Gastroesophageal sphincter (tissue), 4 donors: ENCODE data around the gene TET2. TPM values are rescaled to one million over a fixed set of nuclear protein-coding genes. Genes with fewer than 3 reads are reported as not detected.

Experiments
- ATAC-seq: fragments of 150-250 bp; one replicate; pipeline ENCODE4 v1.9.1; 2016; ENCODE audit warnings: mild to moderate bottlenecking, moderate library complexity
- H3K27ac ChIP-seq, 4 donors: fragments of 200-600 bp; sonication (generic) in 3 of 4; 1 replicate in 3 of 4; 2 replicates in 1 of 4; pipeline ENCODE4 v1.5.1; 2016 to 2019
- H3K27me3 ChIP-seq: fragments of 200-600 bp; sonication (generic); one replicate; pipeline ENCODE4 v1.5.1; 2019
- H3K36me3 ChIP-seq, 2 donors: fragments of 200-600 bp; sonication (generic); one replicate each; pipeline ENCODE4 v1.5.1; 2019; ENCODE audit warnings: control low read depth in 1 of 2
- H3K4me1 ChIP-seq, 3 donors: fragments of 200-600 bp; sonication (generic); 1 replicate in 2 of 3; 2 replicates in 1 of 3; pipeline ENCODE4 v1.5.1; 2016 to 2019; ENCODE audit warnings: control low read depth in 2 of 3
- H3K4me3 ChIP-seq, 2 donors: fragments of 200-600 bp; sonication (generic); one replicate each; pipeline ENCODE4 v1.5.1; 2019; ENCODE audit warnings: mild to moderate bottlenecking in 1 of 2, moderate library complexity in 1 of 2
- H3K9me3 ChIP-seq, 3 donors: fragments of 200-600 bp; sonication (generic); one replicate each; pipeline ENCODE4 v1.5.1; 2017 to 2019; ENCODE audit warnings: control low read depth in 2 of 3
- CTCF ChIP-seq, 4 experiments: fragments of 200-600 bp in 2 of 4; fragments of 450-650 bp in 2 of 4; sonication (generic) in 1 of 4; IDR thresholded peaks; one replicate each; pipeline ENCODE4 v1.5.1; 2017 to 2019; ENCODE audit warnings: antibody characterized with exemption in 4 of 4, mild to moderate bottlenecking in 2 of 4, moderate library complexity in 2 of 4
- EP300 ChIP-seq: sonication (generic); formaldehyde crosslinking; IDR thresholded peaks from one replicate; pipeline ENCODE4 v1.6.1; 2017; ENCODE audit warnings: antibody characterized with exemption, mild to moderate bottlenecking
- POLR2A ChIP-seq, 2 donors: fragments of 450-650 bp; IDR thresholded peaks; one replicate each; pipeline ENCODE4 v1.6.1; 2017; ENCODE audit warnings: antibody characterized with exemption in 2 of 2, mild to moderate bottlenecking in 2 of 2, moderate library complexity in 1 of 2
- POLR2AphosphoS5 ChIP-seq: sonication (generic); formaldehyde crosslinking; IDR thresholded peaks from one replicate; pipeline ENCODE4 v1.6.1; 2017; ENCODE audit warnings: antibody characterized with exemption
- WGBS, 2 donors: methylation state at CpG; one replicate each; pipeline ENCODE4 v1.1.5; 2018; ENCODE audit warnings: low coverage in 1 of 2; 5-methylcytosine and 5-hydroxymethylcytosine counted together
- total RNA-seq, 4 donors: library from RNA; depleted of rRNA; stranded (reverse); fragments of >200 nt; gene quantifications; one replicate each; pipeline ENCODE4 v1.1.0, GENCODE V29; 2016

Gene TET2
- total RNA-seq, 4 donors from 2014 or later = 22.5 to 37.7 (median 27.8) TPM

GRCh38 chr4:105232374-105232773 is 85.7 kb downstream of the TET2 start:
- H3K4me1 ChIP-seq = peaks cover 0 to under 1% (median 0%) of the 10 kb centered on the region in 3 donors
- H3K27ac ChIP-seq = no peak overlapping the region
- no peak for ATAC-seq
- peaks cover 0 to 33% of the 10 kb centered on the region in 2 donors for H3K36me3 ChIP-seq
- H3K27me3 ChIP-seq = no peaks in the 10 kb centered on the region
- 84 to 89% methylated on average over 2 to 4 of the region's 4 CpGs for WGBS, 2 donors
- TF ChIP-seq CTCF (IDR thresholded peaks at IDR 0.05) (no peak), EP300 (no peak), POLR2A (IDR thresholded peaks at IDR 0.05) (no peak), POLR2AphosphoS5 (no peak)
- H3K4me3 ChIP-seq = no peak overlapping the region
- no peaks in the 10 kb centered on the region for H3K9me3 ChIP-seq

GRCh38 chr4:105234582-105234981 is 87.9 kb downstream of the TET2 start:
- ATAC-seq = no peak
- TF ChIP-seq CTCF (IDR thresholded peaks at IDR 0.05) (no peak), EP300 (no peak), POLR2AphosphoS5 (no peak), POLR2A (IDR thresholded peaks at IDR 0.05) (no peak)
- no peaks in the 10 kb centered on the region for H3K9me3 ChIP-seq

GRCh38 chr4:105236202-105236915 is 89.7 kb downstream of the TET2 start:
- H3K4me3 ChIP-seq = no peak overlapping the region
- TF ChIP-seq POLR2A (IDR thresholded peaks at IDR 0.05) (no peak), CTCF (IDR thresholded peaks at IDR 0.05) (no peak), POLR2AphosphoS5 (no peak), EP300 (no peak)
- H3K4me1 ChIP-seq = peaks cover 0 to 4% (median 0%) of the 10 kb centered on the region in 3 donors
- no peak for ATAC-seq
- peaks cover 0 to 33% of the 10 kb centered on the region in 2 donors for H3K36me3 ChIP-seq
- no peaks in the 10 kb centered on the region for H3K9me3 ChIP-seq
- WGBS, 2 donors = 93 to 100% methylated on average over 2 to 4 of the region's 4 CpGs
- H3K27me3 ChIP-seq = no peaks in the 10 kb centered on the region
- H3K27ac ChIP-seq = no peak overlapping the region

More at GRCh38 chr4:105234582-105234981, 87.9 kb downstream of the TET2 start:
- Histone ChIP-seq H3K4me1 (no peaks in the 10 kb centered on the region), H3K27ac (no peak overlapping the region), H3K27me3 (no peaks in the 10 kb centered on the region), H3K36me3 (peaks cover 0 to 33% of the 10 kb centered on the region in 2 donors), H3K4me3 (no peak overlapping the region)
- 96 to 97% methylated on average over 4 of the region's 4 CpGs for WGBS, 2 donors

GRCh38 chr4:105236916-105237311 is 90.2 kb downstream of the TET2 start:
- Histone ChIP-seq H3K36me3 (peaks cover 0 to 33% of the 10 kb centered on the region in 2 donors), H3K27ac (no peak overlapping the region), H3K4me1 (peaks cover 0 to 8% (median 0%) of the 10 kb centered on the region in 3 donors), H3K9me3 (no peaks in the 10 kb centered on the region), H3K4me3 (no peak overlapping the region), H3K27me3 (no peaks in the 10 kb centered on the region)
- WGBS, 2 donors = 89 to 100% methylated on average over 2 of the region's 2 CpGs
- TF ChIP-seq EP300 = no peak
- TF ChIP-seq CTCF (IDR thresholded peaks at IDR 0.05) = no peak
- TF ChIP-seq POLR2AphosphoS5 = no peak
- TF ChIP-seq POLR2A (IDR thresholded peaks at IDR 0.05) = no peak
- no peak for ATAC-seq

GRCh38 chr4:105240037-105240436 is 93.4 kb downstream of the TET2 start:
- H3K9me3 ChIP-seq = no peaks in the 10 kb centered on the region
- H3K4me3 ChIP-seq = no peak overlapping the region
- no peak for TF ChIP-seq CTCF (IDR thresholded peaks at IDR 0.05)
- no peak for TF ChIP-seq POLR2A (IDR thresholded peaks at IDR 0.05)
- no peak for TF ChIP-seq POLR2AphosphoS5
- TF ChIP-seq EP300 = no peak
- peaks cover 0 to 37% of the 10 kb centered on the region in 2 donors for H3K36me3 ChIP-seq
- ATAC-seq = no peak
- no peaks in the 10 kb centered on the region for H3K27me3 ChIP-seq
- no peak overlapping the region for H3K27ac ChIP-seq
- WGBS, 2 donors = 81 to 90% methylated on average over 3 to 5 of the region's 5 CpGs
- H3K4me1 ChIP-seq = peaks cover 0 to 8% (median 0%) of the 10 kb centered on the region in 3 donors
